ENCODE results near the gene INSYN1.

GRCh38 chr15:73755946-73756345 is 2.8 kb upstream of the INSYN1 start:
- no peak for TF ChIP-seq CTCF (IDR thresholded peaks at IDR 0.05)
- TF ChIP-seq POLR2A (IDR thresholded peaks at IDR 0.05), result no peak

Data from uterus (tissue), 2 donors.